ENCODE results near the gene SLC6A13. TPM values are rescaled to one million over a fixed set of nuclear protein-coding genes. Genes with fewer than 3 reads are reported as not detected.

SLC6A13 gene
- total and polyA plus RNA-seq, 2 of the 13 experiments (the other 11 are each of a cell fraction or from before 2014, with no cell fraction given) = 0.05 to 0.15 TPM

DNA sequence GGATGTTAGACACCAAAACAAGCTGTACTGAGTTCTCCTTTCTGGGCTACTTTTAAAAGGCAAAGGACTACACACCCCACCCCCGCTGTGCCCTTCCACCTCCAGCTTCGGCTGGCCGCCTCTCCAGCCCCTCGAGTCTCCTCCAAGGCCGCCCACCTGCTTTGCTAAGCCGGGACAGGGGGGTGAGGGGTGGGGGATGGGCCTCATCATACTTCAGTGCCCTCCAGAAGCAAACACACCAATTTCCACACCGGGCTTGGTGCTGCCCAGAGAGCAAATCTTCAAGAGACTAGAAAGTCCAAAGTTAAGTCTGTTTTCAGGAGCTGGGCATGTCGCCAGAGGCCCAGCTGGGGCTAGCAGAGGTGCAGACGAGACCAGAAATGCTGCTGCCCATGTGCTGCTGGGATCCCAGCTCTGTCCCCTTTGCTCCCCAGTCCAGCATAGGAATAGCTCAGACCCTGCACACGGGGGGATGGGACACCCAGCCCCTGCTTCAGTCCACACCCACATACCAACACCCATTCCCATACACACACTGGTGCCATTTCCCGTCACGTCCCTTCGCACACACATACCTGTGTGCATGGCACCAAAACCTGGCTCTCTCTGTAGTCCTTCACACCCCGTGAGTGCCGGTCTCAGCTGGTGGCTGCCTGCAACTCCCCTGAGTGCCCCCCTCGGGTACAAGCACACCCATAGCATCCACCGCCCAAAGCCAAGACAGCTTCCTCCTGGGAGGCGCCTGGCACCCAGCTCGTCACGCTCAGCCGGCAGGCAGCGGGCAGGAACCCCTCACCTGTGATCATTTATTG is 49.7 kb downstream of the SLC6A13 start (continued):
- peak; percentile 37; the same call in 1 of the 2 replicates for TF ChIP-seq NR2F6 (IDR thresholded peaks at IDR 0.05)
- TF ChIP-seq NR2F6 (CRISPR knock-in tag; IDR thresholded peaks at IDR 0.05) = peak; percentile 13; the same call in 1 of the 2 replicates
- no peak for TF ChIP-seq ZNF121 (CRISPR knock-in tag; IDR thresholded peaks at IDR 0.05)
- TF ChIP-seq ZNF367 (CRISPR knock-in tag; IDR thresholded peaks at IDR 0.05; ENCODE audit: borderline replicate concordance) = no peak
- no peak for TF ChIP-seq ZFP82 (CRISPR knock-in tag; IDR thresholded peaks at IDR 0.05; ENCODE audit: borderline replicate concordance)
- no peak for TF ChIP-seq TCF12 (IDR thresholded peaks at IDR 0.05)
- no peak for TF ChIP-seq TCF12 (CRISPR knock-in tag; IDR thresholded peaks at IDR 0.05)
- TF ChIP-seq CEBPB (IDR thresholded peaks at IDR 0.05; ENCODE audit: borderline replicate concordance, low read depth, low read length) = no peak
- no peak for TF ChIP-seq RELA (CRISPR knock-in tag; IDR thresholded peaks at IDR 0.05)
- TF ChIP-seq ZNF790 (CRISPR knock-in tag; IDR thresholded peaks at IDR 0.05; ENCODE audit: borderline replicate concordance) = no peak
- TF ChIP-seq, protein P1, sequence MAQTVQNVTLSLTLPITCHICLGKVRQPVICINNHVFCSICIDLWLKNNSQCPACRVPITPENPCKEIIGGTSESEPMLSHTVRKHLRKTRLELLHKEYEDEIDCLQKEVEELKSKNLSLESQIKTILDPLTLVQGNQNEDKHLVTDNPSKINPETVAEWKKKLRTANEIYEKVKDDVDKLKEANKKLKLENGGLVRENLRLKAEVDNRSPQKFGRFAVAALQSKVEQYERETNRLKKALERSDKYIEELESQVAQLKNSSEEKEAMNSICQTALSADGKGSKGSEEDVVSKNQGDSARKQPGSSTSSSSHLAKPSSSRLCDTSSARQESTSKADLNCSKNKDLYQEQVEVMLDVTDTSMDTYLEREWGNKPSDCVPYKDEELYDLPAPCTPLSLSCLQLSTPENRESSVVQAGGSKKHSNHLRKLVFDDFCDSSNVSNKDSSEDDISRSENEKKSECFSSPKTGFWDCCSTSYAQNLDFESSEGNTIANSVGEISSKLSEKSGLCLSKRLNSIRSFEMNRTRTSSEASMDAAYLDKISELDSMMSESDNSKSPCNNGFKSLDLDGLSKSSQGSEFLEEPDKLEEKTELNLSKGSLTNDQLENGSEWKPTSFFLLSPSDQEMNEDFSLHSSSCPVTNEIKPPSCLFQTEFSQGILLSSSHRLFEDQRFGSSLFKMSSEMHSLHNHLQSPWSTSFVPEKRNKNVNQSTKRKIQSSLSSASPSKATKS (CRISPR knock-in tag; IDR thresholded peaks at IDR 0.05) = no peak
- no peak for TF ChIP-seq FOSL1 (CRISPR knock-in tag; IDR thresholded peaks at IDR 0.05; ENCODE audit: borderline replicate concordance)
- TF ChIP-seq KDM2A (CRISPR knock-in tag; IDR thresholded peaks at IDR 0.05; ENCODE audit: borderline replicate concordance, low read depth) = no peak
- TF ChIP-seq ZNF292 (CRISPR knock-in tag; IDR thresholded peaks at IDR 0.05; ENCODE audit: borderline replicate concordance, low read depth) = 0 out of 2 replicates have a peak, but pooled peaks have one; percentile 3
- no peak for TF ChIP-seq ZSCAN12 (CRISPR knock-in tag; IDR thresholded peaks at IDR 0.05)
- TF ChIP-seq PHB2 (IDR thresholded peaks at IDR 0.05; ENCODE audit: partially characterized antibody) = no peak
- TF ChIP-seq ZNF564 (CRISPR knock-in tag; IDR thresholded peaks at IDR 0.05) = no peak
- TF ChIP-seq ZFP62 (CRISPR knock-in tag; IDR thresholded peaks at IDR 0.05) = no peak
- no peak for TF ChIP-seq PRPF4 (IDR thresholded peaks at IDR 0.05; ENCODE audit: low read depth, low read length, poor library complexity, severe bottlenecking)
- TF ChIP-seq, protein P2, sequence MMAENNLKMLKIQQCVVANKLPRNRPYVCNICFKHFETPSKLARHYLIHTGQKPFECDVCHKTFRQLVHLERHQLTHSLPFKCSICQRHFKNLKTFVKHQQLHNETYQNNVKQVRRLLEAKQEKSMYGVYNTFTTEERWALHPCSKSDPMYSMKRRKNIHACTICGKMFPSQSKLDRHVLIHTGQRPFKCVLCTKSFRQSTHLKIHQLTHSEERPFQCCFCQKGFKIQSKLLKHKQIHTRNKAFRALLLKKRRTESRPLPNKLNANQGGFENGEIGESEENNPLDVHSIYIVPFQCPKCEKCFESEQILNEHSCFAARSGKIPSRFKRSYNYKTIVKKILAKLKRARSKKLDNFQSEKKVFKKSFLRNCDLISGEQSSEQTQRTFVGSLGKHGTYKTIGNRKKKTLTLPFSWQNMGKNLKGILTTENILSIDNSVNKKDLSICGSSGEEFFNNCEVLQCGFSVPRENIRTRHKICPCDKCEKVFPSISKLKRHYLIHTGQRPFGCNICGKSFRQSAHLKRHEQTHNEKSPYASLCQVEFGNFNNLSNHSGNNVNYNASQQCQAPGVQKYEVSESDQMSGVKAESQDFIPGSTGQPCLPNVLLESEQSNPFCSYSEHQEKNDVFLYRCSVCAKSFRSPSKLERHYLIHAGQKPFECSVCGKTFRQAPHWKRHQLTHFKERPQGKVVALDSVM (CRISPR knock-in tag; IDR thresholded peaks at IDR 0.05) = no peak
- TF ChIP-seq POLR2A (IDR thresholded peaks at IDR 0.05; ENCODE audit: insufficient read depth in 1 of 2, low read depth in 2 of 2, low read length in 2 of 2) = no peak
- TF ChIP-seq, protein P3, sequence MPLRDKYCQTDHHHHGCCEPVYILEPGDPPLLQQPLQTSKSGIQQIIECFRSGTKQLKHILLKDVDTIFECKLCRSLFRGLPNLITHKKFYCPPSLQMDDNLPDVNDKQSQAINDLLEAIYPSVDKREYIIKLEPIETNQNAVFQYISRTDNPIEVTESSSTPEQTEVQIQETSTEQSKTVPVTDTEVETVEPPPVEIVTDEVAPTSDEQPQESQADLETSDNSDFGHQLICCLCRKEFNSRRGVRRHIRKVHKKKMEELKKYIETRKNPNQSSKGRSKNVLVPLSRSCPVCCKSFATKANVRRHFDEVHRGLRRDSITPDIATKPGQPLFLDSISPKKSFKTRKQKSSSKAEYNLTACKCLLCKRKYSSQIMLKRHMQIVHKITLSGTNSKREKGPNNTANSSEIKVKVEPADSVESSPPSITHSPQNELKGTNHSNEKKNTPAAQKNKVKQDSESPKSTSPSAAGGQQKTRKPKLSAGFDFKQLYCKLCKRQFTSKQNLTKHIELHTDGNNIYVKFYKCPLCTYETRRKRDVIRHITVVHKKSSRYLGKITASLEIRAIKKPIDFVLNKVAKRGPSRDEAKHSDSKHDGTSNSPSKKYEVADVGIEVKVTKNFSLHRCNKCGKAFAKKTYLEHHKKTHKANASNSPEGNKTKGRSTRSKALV (CRISPR knock-in tag; IDR thresholded peaks at IDR 0.05) = no peak
- TF ChIP-seq ZNF616 (CRISPR knock-in tag; IDR thresholded peaks at IDR 0.05; ENCODE audit: low read depth) = no peak
